ACC112 (cell line): Measurements from ENCODE around the gene SRCAP.

ENCODE experiments used
- H2AFZ ChIP-seq: fragments of 200-600 bp; sonication (generic); one replicate; pipeline ENCODE4 v1.6.0; 2017; ENCODE audit warnings: antibody characterized with exemption, low read length; ENCODE audit not compliant: unreplicated experiment
- H3K27ac ChIP-seq: fragments of 200-600 bp; sonication (generic); 2 replicates; pipeline ENCODE4 v1.5.1; 2014; ENCODE audit warnings: low read depth, mild to moderate bottlenecking, antibody characterized with exemption, low read length, moderate library complexity
- H3K27me3 ChIP-seq: fragments of 200-600 bp; sonication (generic); 2 replicates; pipeline ENCODE4 v1.6.1; 2014; ENCODE audit warnings: mild to moderate bottlenecking, antibody characterized with exemption, low read length, moderate library complexity, mixed read lengths; ENCODE audit not compliant: insufficient read depth
- H3K36me3 ChIP-seq: fragments of 200-600 bp; sonication (generic); 2 replicates; pipeline ENCODE4 v1.6.1; 2016; ENCODE audit warnings: mild to moderate bottlenecking, antibody characterized with exemption, low read length, moderate library complexity, mixed read lengths; ENCODE audit not compliant: insufficient read depth
- H3K4me1 ChIP-seq: fragments of 200-600 bp; sonication (generic); one replicate; pipeline ENCODE4 v1.6.1; 2016; ENCODE audit warnings: low read length, mixed read lengths; ENCODE audit not compliant: insufficient read depth, unreplicated experiment, control insufficient read depth
- H3K4me3 ChIP-seq: fragments of 200-600 bp; sonication (generic); 2 replicates; pipeline ENCODE4 v1.5.1; 2014; ENCODE audit warnings: mild to moderate bottlenecking, low read depth, low read length
- H3K79me2 ChIP-seq: fragments of 200-600 bp; sonication (generic); one replicate; pipeline ENCODE4 v1.6.0; 2016; ENCODE audit warnings: low read length; ENCODE audit not compliant: control insufficient read depth, unreplicated experiment, insufficient read depth

The SRCAP gene

GRCh38 chr16:30664616-30665109, 34.3 kb upstream of the SRCAP start:
- Histone ChIP-seq H3K79me2 (peaks cover 48% of the 10 kb centered on the region), H3K27me3 (no peaks in the 10 kb centered on the region), H2AFZ (no peak overlapping the region), H3K4me3 (no peak overlapping the region), H3K27ac (no peak overlapping the region), H3K36me3 (peaks cover 12% of the 10 kb centered on the region; the same call in 1 of the 2 replicates), H3K4me1 (peaks cover 15% of the 10 kb centered on the region)

- Histone ChIP-seq H3K4me3 (no peak overlapping the region), H3K27me3 (no peaks in the 10 kb centered on the region), H3K27ac (no peak overlapping the region), H2AFZ (no peak overlapping the region), H3K79me2 (peaks cover 42% of the 10 kb centered on the region), H3K36me3 (peaks cover 17% of the 10 kb centered on the region; the same call in 1 of the 2 replicates), H3K4me1 (peaks cover 15% of the 10 kb centered on the region)
Measured at GRCh38 chr16:30665155-30665829, 33.7 kb upstream of the SRCAP start.

GRCh38 chr16:30665830-30666190, 33.2 kb upstream of the SRCAP start:
- Histone ChIP-seq H3K79me2 (peaks cover 36% of the 10 kb centered on the region), H2AFZ (no peak overlapping the region), H3K4me1 (peaks cover 15% of the 10 kb centered on the region), H3K27me3 (no peaks in the 10 kb centered on the region), H3K27ac (no peak overlapping the region), H3K4me3 (no peak overlapping the region), H3K36me3 (peaks cover 17% of the 10 kb centered on the region; the same call in 1 of the 2 replicates)

GRCh38 chr16:30666681-30667080, 32.3 kb upstream of the SRCAP start:
- peaks cover 7% of the 10 kb centered on the region for H3K4me1 ChIP-seq
- H2AFZ ChIP-seq, result no peak overlapping the region
- no peaks in the 10 kb centered on the region for H3K27me3 ChIP-seq
- peaks cover 28% of the 10 kb centered on the region for H3K79me2 ChIP-seq
- H3K27ac ChIP-seq, result no peak overlapping the region
- H3K36me3 ChIP-seq, result peaks cover 17% of the 10 kb centered on the region; the same call in 1 of the 2 replicates
- H3K4me3 ChIP-seq, result no peak overlapping the region

- H3K36me3 ChIP-seq, result peaks cover 17% of the 10 kb centered on the region; the same call in 1 of the 2 replicates
- no peak overlapping the region for H3K4me3 ChIP-seq
- no peak overlapping the region for H3K27ac ChIP-seq
- no peaks in the 10 kb centered on the region for H3K4me1 ChIP-seq
- H3K79me2 ChIP-seq, result peaks cover 20% of the 10 kb centered on the region
- H3K27me3 ChIP-seq, result no peaks in the 10 kb centered on the region
- H2AFZ ChIP-seq, result no peak overlapping the region
Measured at GRCh38 chr16:30667361-30667905, 31.5 kb upstream of the SRCAP start.

GRCh38 chr16:30668393-30668792, 30.6 kb upstream of the SRCAP start:
- Histone ChIP-seq H3K79me2 (peaks cover 12% of the 10 kb centered on the region), H3K36me3 (peaks cover 10% of the 10 kb centered on the region; the same call in 1 of the 2 replicates), H3K27me3 (no peaks in the 10 kb centered on the region), H2AFZ (no peak overlapping the region), H3K27ac (no peak overlapping the region), H3K4me3 (no peak overlapping the region), H3K4me1 (no peaks in the 10 kb centered on the region)

GRCh38 chr16:30669026-30669902, 29.7 kb upstream of the SRCAP start:
- H3K79me2 ChIP-seq, result peaks cover 5% of the 10 kb centered on the region
- no peaks in the 10 kb centered on the region for H3K27me3 ChIP-seq
- H2AFZ ChIP-seq, result no peak overlapping the region
- H3K4me1 ChIP-seq, result no peaks in the 10 kb centered on the region
- H3K27ac ChIP-seq, result no peak overlapping the region
- H3K36me3 ChIP-seq, result peaks cover 10% of the 10 kb centered on the region; the same call in 1 of the 2 replicates
- H3K4me3 ChIP-seq, result no peak overlapping the region

- Histone ChIP-seq H3K27me3 (no peaks in the 10 kb centered on the region), H3K4me1 (no peaks in the 10 kb centered on the region), H2AFZ (no peak overlapping the region), H3K27ac (no peak overlapping the region), H3K79me2 (no peaks in the 10 kb centered on the region), H3K4me3 (no peak overlapping the region), H3K36me3 (peaks cover 10% of the 10 kb centered on the region; the same call in 1 of the 2 replicates)
Measured at GRCh38 chr16:30669903-30670824, 28.8 kb upstream of the SRCAP start.

GRCh38 chr16:30675143-30675542, 23.8 kb upstream of the SRCAP start:
- H3K36me3 ChIP-seq, result no peaks in the 10 kb centered on the region; the same call in 1 of the 2 replicates
- no peak overlapping the region for H2AFZ ChIP-seq
- H3K4me3 ChIP-seq, result no peak overlapping the region
- H3K27ac ChIP-seq, result no peak overlapping the region
- no peaks in the 10 kb centered on the region for H3K79me2 ChIP-seq
- H3K4me1 ChIP-seq, result no peaks in the 10 kb centered on the region
- no peaks in the 10 kb centered on the region for H3K27me3 ChIP-seq
